Esophagus squamous epithelium (tissue), 5 donors: ENCODE results near the gene PPM1N. TPM values are rescaled to one million over a fixed set of nuclear protein-coding genes. Genes with fewer than 3 reads are reported as not detected.
A peak's percentile ranks its signal among the peaks of the same experiment; 100 is the strongest.

ENCODE experiments used
- DNase-seq: peaks from one replicate; lab custom pipeline; 2025; lab: John Stamatoyannopoulos, UW
- H3K27ac ChIP-seq, 4 donors: fragments of 200-600 bp; sonication (generic); one replicate each; pipeline ENCODE4 v1.5.1; 2016 to 2019; ENCODE audit warnings: mild to moderate bottlenecking in 1 of 4
- H3K27me3 ChIP-seq, 4 donors: fragments of 200-600 bp; sonication (generic); 1 replicate in 3 of 4; 2 replicates in 1 of 4; pipeline versions ENCODE4 v1.5.1 to v1.6.0; 2017 to 2021; ENCODE audit warnings: antibody characterized with exemption in 1 of 4
- H3K36me3 ChIP-seq, 3 donors: fragments of 200-600 bp; sonication (generic); one replicate each; pipeline ENCODE4 v1.5.1; 2016 to 2019
- H3K4me1 ChIP-seq, 3 donors: fragments of 200-600 bp; sonication (generic); one replicate each; pipeline ENCODE4 v1.5.1; 2017 to 2019
- H3K4me3 ChIP-seq, 4 donors: fragments of 200-600 bp; sonication (generic); 1 replicate in 3 of 4; 2 replicates in 1 of 4; pipeline ENCODE4 v1.5.1; 2016 to 2019; ENCODE audit warnings: mild to moderate bottlenecking in 2 of 4, moderate library complexity in 1 of 4
- H3K9me3 ChIP-seq, 3 donors: fragments of 200-600 bp; sonication (generic); one replicate each; pipeline ENCODE4 v1.5.1; 2016 to 2019
- POLR2A ChIP-seq, 4 donors: fragments of 450-650 bp; IDR thresholded peaks; one replicate each; pipeline ENCODE4 v1.6.1; 2017; ENCODE audit warnings: antibody characterized with exemption in 4 of 4, mild to moderate bottlenecking in 4 of 4, moderate library complexity in 3 of 4
- WGBS, 2 donors: methylation state at CpG; one replicate each; pipeline ENCODE4 v1.1.5; 2018; 5-methylcytosine and 5-hydroxymethylcytosine counted together
- intact Hi-C: fragments of 100-400 bp; cut with DNase I; formaldehyde crosslinking; loops from one replicate; pipeline ENCODE4 v1.15.0; 2022
- total RNA-seq, 4 donors: library from RNA; depleted of rRNA; stranded (reverse); fragments of >200 nt; gene quantifications; one replicate each; pipeline ENCODE4 v1.1.0, GENCODE V29; 2016
- TF ChIP-seq, protein P1 (sequence below), 6 experiments: fragments of 450-650 bp in 4 of 6; fragments of 200-600 bp in 2 of 6; sonication (generic) in 2 of 6; IDR thresholded peaks; one replicate each; pipeline ENCODE4 v1.5.1; 2016 to 2019; ENCODE audit warnings: antibody characterized with exemption in 6 of 6, mild to moderate bottlenecking in 4 of 6, moderate library complexity in 4 of 6
- donor health status: DM: yes; HTN: yes; CAD: no.

The PPM1N gene
- total RNA-seq, 4 donors from 2014 or later, result 1.8 to 6.7 (median 4.0) TPM

DNA sequence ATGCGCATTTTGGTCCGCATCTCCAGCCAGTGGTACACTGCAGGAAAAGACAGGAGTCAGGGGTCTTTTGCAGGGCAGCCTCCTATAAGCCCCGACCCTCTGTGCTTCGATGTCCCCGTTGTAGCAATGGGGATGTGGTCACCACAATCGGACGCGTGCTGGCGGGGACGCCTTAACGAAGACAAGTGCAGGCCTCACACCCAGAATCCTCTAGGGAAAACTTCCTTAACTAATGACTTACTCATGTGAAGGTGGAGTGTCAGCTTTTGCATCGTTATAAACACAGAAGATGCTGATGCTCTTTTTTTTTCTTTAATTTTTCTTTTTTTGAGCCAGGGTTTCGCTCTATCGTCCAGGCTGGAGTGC, 31.2 kb downstream of the PPM1N start:
- H3K27ac ChIP-seq, result peak overlapping the region in 2 of 4 donors; percentile 59 to 79
- WGBS, 2 donors, result 26 to 27% methylated on average over 10 to 11 of the region's 14 CpGs
- H3K4me3 ChIP-seq, result peak overlapping the region; percentile 31 to 65 (median 50)
- intact Hi-C loops, result loop anchor here (10.0 kb wide), 1 partner anchor 115 kb away; no protein-coding TSS in a partner anchor
- H3K9me3 ChIP-seq, result peaks cover 0 to 4% (median 0%) of the 10 kb centered on the region in 3 donors
- DNase-seq, result no peak
- H3K4me1 ChIP-seq, result peaks cover 19 to 37% (median 27%) of the 10 kb centered on the region in 3 donors
- H3K36me3 ChIP-seq, result peaks cover 0 to 28% (median 13%) of the 10 kb centered on the region in 3 donors
- peaks cover 0 to 9% (median 0%) of the 10 kb centered on the region in 4 donors for H3K27me3 ChIP-seq
- no peak for TF ChIP-seq POLR2A (IDR thresholded peaks at IDR 0.05)
- TF ChIP-seq, protein P1, sequence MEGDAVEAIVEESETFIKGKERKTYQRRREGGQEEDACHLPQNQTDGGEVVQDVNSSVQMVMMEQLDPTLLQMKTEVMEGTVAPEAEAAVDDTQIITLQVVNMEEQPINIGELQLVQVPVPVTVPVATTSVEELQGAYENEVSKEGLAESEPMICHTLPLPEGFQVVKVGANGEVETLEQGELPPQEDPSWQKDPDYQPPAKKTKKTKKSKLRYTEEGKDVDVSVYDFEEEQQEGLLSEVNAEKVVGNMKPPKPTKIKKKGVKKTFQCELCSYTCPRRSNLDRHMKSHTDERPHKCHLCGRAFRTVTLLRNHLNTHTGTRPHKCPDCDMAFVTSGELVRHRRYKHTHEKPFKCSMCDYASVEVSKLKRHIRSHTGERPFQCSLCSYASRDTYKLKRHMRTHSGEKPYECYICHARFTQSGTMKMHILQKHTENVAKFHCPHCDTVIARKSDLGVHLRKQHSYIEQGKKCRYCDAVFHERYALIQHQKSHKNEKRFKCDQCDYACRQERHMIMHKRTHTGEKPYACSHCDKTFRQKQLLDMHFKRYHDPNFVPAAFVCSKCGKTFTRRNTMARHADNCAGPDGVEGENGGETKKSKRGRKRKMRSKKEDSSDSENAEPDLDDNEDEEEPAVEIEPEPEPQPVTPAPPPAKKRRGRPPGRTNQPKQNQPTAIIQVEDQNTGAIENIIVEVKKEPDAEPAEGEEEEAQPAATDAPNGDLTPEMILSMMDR (IDR thresholded peaks at IDR 0.05), result no peak

DNA sequence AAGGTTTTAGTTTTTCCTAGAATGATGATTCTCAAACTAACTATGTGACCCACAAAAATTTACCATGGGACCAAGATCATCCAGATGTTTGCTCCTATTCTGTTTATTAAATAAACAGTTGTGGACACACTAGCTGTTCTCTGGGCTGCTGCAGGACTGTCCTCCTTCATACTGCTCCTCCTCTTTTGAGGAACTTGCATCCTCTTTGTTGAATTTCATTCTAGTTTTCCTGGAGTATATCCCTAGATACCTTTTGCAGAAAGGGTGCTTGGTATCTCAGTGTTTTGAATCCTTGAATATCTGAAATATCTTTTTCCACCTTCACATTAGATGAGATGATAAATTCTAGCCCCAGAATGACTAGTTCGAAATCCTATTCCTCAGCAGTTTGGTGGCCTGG, 33.1 kb downstream of the PPM1N start:
- TF ChIP-seq, protein P1 (IDR thresholded peaks at IDR 0.05), result no peak
- TF ChIP-seq POLR2A (IDR thresholded peaks at IDR 0.05), result no peak
- peaks cover 19 to 25% (median 22%) of the 10 kb centered on the region in 3 donors for H3K4me1 ChIP-seq
- peaks cover 0 to 8% (median 0%) of the 10 kb centered on the region in 3 donors for H3K36me3 ChIP-seq
- H3K27me3 ChIP-seq, result peaks cover 0 to 9% (median 0%) of the 10 kb centered on the region in 4 donors
- H3K4me3 ChIP-seq, result no peak overlapping the region
- no peak overlapping the region for H3K27ac ChIP-seq
- WGBS, 2 donors, result 91 to 94% methylated on average over 1 of the region's 1 CpG
- intact Hi-C loops, result no loop called here
- no peak for DNase-seq
- peaks cover 0 to 4% (median 0%) of the 10 kb centered on the region in 3 donors for H3K9me3 ChIP-seq

DNA sequence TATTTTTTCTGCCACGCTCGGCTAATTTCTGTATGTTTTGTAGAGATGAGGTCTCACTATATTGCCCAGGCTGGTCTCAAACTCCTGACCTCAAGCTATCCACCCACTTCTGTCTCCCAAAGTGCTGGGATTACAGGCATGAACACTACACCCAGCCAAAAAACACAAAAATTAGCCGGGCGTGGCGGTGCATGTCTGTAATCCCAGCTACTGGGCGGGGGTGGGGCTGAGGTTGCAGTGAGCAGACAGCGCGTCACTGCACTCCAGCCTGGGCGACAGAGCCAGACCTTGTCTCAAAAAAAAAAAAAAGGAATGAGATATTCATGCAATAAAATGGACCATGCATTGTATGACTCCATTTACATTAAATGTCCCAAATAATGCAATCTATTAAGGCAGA, 41.2 kb downstream of the PPM1N start:
- WGBS, 2 donors, result 42 to 47% methylated on average over 6 to 9 of the region's 9 CpGs
- Histone ChIP-seq H3K27me3 (no peaks in the 10 kb centered on the region), H3K4me3 (no peak overlapping the region), H3K36me3 (no peaks in the 10 kb centered on the region), H3K27ac (peak overlapping the region in 1 of 4 donors; percentile 0), H3K9me3 (no peaks in the 10 kb centered on the region), H3K4me1 (peaks cover 0 to 45% (median 16%) of the 10 kb centered on the region in 3 donors)
- no peak for DNase-seq
- intact Hi-C loops, result no loop called here
- TF ChIP-seq, protein P1 (IDR thresholded peaks at IDR 0.05), result no peak
- TF ChIP-seq POLR2A (IDR thresholded peaks at IDR 0.05), result no peak

DNA sequence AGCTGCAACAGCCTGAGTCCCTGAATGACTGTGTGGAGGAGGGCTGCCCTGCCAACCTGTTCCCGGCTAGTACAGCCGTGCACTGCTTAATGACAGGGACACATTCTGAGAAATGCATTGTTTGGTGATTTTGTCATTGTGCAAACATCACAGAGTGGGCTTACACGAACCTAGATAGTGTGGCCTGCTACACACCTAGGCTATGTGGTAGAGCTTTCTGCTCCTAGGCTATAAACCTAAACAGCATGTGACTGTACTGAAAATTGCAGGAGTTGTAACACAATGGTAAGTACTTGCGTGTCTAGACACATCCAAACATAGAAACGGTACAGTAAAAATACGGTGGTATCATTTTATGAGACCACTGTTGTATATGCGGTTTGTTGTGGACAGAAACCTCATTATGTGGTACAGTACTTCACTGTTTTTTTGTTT, 44.0 kb downstream of the PPM1N start:
- Histone ChIP-seq H3K9me3 (no peaks in the 10 kb centered on the region), H3K4me1 (peaks cover 0 to 52% (median 16%) of the 10 kb centered on the region in 3 donors), H3K27ac (peak overlapping the region in 3 of 4 donors; percentile 17 to 48 (median 44)), H3K27me3 (no peaks in the 10 kb centered on the region), H3K36me3 (no peaks in the 10 kb centered on the region), H3K4me3 (no peak overlapping the region)
- TF ChIP-seq, protein P1 (IDR thresholded peaks at IDR 0.05), result no peak
- no peak for TF ChIP-seq POLR2A (IDR thresholded peaks at IDR 0.05)
- no peak for DNase-seq
- intact Hi-C loops, result no loop called here
- WGBS, 2 donors, result 45 to 53% methylated on average over 5 to 7 of the region's 7 CpGs

DNA sequence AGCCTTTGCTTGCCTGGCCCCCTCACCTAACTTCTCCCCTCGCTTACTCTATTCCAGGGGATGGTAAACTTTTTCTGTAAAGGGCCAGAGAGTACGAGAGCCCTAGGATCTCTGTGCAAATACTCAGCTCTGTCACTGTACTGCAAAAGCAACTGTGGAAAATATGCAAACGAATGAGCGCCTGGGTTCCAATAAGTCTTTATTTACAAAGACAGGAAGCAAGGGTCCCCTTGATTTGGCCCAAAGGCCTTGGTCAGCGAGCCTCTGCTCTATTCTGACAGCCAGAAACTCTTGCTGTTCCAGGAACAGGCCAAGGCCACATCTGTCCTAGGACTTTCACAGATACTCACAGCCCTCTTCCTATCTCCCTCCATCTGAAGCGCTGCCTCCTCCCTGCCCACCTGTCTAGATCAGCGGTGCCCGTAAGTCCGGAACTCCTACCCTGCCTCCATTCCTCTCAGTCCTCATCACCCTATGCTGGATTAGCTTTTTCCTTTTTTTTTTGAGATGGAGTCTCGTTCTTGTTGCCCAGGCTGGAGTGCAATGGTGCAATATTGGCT, 49.0 kb downstream of the PPM1N start:
- Histone ChIP-seq H3K9me3 (no peaks in the 10 kb centered on the region), H3K27ac (peak overlapping the region in 3 of 4 donors; percentile 59 to 78 (median 67)), H3K36me3 (no peaks in the 10 kb centered on the region), H3K4me3 (no peak overlapping the region), H3K27me3 (no peaks in the 10 kb centered on the region), H3K4me1 (peaks cover 0 to 69% (median 14%) of the 10 kb centered on the region in 3 donors)
- WGBS, 2 donors, result 87 to 88% methylated on average over 10 of the region's 10 CpGs
- DNase-seq, result no peak
- intact Hi-C loops, result no loop called here
- TF ChIP-seq, protein P1 (IDR thresholded peaks at IDR 0.05), result no peak
- no peak for TF ChIP-seq POLR2A (IDR thresholded peaks at IDR 0.05)
